GM06990 (cell line): ENCODE data around the gene MCUR1.
"Not testable (repeated sequence)": the region's sequence is repeated elsewhere in the genome, so short reads cannot be mapped to it uniquely, and the experiment has no call there.

Source experiments
- DNase-seq: peaks from one replicate; pipeline ENCODE4 v3.0.0-alpha.2; 2011; ENCODE audit not compliant: insufficient read length; ENCODE audit errors: extremely low read depth
- H3K27me3 ChIP-seq: replicated peaks from 2 replicates; pipeline ENCODE4 v1.6.0; 2011; ENCODE audit warnings: low read length; ENCODE audit not compliant: control insufficient read depth, insufficient read depth
- H3K36me3 ChIP-seq: 2 replicates; pipeline ENCODE4 v1.5.1; 2011; ENCODE audit warnings: low read length; ENCODE audit not compliant: control insufficient read depth, insufficient read depth
- H3K4me3 ChIP-seq: replicated peaks from 2 replicates; pipeline ENCODE4 v1.5.1; 2011; ENCODE audit warnings: low read depth, mild to moderate bottlenecking, control low read depth, low read length
- TF ChIP-seq, protein P1 (sequence below): IDR thresholded peaks from 2 replicates; pipeline ENCODE4 v1.5.1; 2011; ENCODE audit warnings: low read length, control low read depth, mild to moderate bottlenecking, inconsistent platforms; ENCODE audit not compliant: insufficient read depth, poor library complexity, severe bottlenecking

The MCUR1 gene

DNA sequence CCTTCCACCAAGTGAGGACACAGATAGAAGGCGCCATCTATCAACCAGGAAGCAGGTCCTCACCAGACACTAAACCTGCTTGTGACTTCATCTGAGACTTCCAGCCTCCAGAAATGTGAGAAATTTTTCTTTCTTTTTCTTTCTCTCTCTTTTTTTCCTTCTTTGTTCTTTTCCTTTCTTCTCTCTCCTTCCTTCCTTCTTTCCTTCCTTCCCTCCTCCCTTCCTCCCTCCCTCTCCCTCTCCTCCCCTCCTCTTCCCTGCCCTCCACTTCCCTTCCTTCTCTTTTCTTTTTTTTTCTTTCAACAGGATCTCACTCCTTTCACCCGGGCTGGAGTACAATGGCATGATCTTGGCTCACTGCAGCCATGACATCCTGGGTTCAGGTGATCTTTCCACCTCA, 37.4 kb upstream of the MCUR1 start:
- Histone ChIP-seq H3K36me3 (no peaks in the 10 kb centered on the region), H3K4me3 (no peak overlapping the region), H3K27me3 (peaks cover 2% of the 10 kb centered on the region)
- DNase-seq = no peak
- TF ChIP-seq, protein P1, sequence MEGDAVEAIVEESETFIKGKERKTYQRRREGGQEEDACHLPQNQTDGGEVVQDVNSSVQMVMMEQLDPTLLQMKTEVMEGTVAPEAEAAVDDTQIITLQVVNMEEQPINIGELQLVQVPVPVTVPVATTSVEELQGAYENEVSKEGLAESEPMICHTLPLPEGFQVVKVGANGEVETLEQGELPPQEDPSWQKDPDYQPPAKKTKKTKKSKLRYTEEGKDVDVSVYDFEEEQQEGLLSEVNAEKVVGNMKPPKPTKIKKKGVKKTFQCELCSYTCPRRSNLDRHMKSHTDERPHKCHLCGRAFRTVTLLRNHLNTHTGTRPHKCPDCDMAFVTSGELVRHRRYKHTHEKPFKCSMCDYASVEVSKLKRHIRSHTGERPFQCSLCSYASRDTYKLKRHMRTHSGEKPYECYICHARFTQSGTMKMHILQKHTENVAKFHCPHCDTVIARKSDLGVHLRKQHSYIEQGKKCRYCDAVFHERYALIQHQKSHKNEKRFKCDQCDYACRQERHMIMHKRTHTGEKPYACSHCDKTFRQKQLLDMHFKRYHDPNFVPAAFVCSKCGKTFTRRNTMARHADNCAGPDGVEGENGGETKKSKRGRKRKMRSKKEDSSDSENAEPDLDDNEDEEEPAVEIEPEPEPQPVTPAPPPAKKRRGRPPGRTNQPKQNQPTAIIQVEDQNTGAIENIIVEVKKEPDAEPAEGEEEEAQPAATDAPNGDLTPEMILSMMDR = no peak

DNA sequence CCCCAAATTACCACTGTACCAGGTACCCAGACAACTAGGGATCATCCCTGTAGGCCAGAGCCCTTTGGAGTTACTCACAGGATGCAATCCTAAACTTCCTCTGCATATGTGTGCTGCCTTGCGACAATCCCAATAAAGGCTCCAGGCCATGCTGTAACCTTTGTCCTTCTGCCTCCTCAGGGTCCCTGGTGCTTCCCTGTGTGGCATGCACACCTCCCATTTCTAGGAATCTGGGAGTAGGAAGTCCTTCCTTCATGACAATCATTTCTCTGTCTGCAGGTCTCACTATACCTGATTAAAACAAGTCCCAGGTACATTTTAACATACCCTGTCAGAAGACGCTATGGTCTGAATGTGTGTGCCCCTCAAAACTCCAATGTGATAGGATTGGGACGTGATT, 37.0 kb upstream of the MCUR1 start:
- no peak for DNase-seq
- H3K36me3 ChIP-seq = no peaks in the 10 kb centered on the region
- H3K4me3 ChIP-seq = no peak overlapping the region
- peaks cover 2% of the 10 kb centered on the region for H3K27me3 ChIP-seq
- TF ChIP-seq, protein P1 = no peak

DNA sequence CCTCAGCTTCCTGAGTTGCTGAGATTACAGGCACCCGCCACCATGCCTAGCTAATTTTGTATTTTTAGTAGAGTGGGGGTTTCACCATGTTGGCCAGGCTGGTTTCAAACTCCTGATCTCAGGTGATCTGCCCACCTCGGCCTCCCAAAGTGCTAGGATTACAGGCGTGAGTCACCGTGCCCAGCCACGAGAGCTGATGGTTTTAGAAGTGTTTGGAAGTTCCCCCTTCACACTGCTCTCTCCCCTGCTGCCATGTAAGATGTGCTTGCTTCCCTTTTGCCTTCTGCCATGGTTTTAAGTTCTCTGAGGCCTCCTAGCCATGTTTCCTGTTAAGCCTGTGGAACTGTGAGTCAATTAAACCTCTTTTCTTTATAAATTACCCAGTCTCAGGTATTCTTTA, 36.3 kb upstream of the MCUR1 start:
- H3K27me3 ChIP-seq, H3K4me3 ChIP-seq, DNase-seq, H3K36me3 ChIP-seq: not testable (repeated sequence)

DNA sequence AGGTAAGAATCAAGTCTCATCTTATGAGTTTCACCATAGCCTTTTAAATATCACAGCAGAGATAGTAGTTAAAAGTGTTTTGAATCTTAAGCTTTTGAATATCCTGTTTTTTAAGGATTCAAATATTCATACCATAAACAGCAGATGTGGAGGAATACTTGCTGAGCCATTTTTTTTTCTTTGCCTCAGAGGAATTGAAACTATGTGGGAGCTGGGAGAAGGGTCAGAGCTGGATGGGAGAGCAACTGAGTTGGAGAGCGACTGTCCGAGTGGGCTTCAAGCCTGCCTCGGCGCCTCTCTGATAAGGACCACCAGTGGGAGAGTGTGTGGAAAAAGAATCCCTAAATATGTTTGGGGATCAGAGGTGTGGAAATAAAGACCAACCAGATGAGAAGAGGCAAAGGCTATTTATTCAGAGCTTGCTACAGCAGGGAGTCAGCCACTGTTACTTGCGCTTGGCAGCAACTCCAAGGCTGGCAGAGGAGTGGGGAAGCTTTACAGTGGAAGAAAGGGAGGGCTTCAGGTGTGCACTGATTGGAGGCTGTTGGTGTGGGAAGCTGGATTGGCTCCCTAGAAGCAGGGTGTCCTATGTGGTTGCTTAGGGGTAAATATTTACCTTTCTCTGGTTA, 34.3 kb upstream of the MCUR1 start:
- H3K4me3 ChIP-seq = no peak overlapping the region
- no peak for DNase-seq
- TF ChIP-seq, protein P1 = no peak
- peaks cover 2% of the 10 kb centered on the region for H3K27me3 ChIP-seq
- no peaks in the 10 kb centered on the region for H3K36me3 ChIP-seq

DNA sequence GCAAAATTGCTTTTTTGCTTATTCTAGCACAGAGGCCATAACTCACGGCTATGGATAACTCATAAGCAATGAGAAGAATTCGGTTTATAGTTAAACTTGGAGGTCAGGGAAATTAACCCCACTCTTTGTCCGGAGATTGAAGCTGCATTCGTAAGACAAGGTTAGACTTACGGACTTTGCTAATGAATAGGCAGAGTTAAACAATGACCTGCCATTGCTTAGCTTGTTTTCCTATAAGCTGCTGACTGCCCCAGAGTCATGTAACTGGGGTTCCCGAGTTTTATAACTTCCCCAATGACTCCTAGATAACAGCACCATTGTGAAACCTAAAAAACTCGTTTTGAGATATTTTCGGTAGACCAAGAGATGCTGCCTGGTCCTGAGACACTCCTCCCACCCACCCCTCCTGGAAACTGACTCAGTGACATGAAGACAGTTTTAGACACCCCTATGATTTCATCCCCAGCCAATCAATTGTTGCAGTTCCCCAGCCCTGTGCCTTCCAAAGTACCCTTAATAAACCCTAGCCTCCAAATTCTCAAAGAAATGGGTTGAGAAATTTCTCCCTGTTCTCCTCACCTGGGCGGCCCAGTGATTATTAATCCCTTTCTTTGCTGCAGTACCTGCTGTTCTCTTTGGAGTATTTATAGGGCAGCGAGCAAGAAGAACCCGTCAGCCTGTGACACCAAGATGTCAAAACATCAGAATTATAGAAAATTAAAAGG, 33.1 kb upstream of the MCUR1 start:
- Histone ChIP-seq H3K4me3 (no peak overlapping the region), H3K27me3 (peaks cover 2% of the 10 kb centered on the region), H3K36me3 (no peaks in the 10 kb centered on the region)
- DNase-seq = no peak
- TF ChIP-seq, protein P1 = no peak

DNA sequence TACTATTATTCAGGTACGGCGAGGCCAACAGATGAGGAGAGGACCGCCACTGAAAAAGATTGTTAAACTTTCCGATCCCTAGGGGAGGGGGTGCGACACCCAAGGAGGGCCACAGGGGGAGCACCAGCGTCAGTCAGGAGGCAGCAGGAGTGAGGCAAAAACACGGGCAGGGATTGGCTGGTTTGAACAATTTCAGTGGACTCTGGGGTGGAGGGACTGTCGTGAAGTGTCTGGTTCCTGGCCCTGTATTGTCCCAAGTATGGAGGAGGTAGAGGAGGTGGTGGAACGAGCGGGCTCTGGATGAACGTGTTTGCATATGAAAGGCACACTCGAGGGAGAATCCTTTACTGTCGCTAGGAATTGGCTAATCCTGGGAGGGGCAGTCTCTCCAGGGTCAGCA, 32.5 kb upstream of the MCUR1 start:
- Histone ChIP-seq H3K27me3 (peaks cover 2% of the 10 kb centered on the region), H3K36me3 (no peaks in the 10 kb centered on the region), H3K4me3 (no peak overlapping the region)
- TF ChIP-seq, protein P1 = peak; percentile 23
- no peak for DNase-seq
